GM21360 (cell line): ENCODE results near the gene PCDHGA10.
A peak's percentile ranks its signal among the peaks of the same experiment; 100 is the strongest.
"Not testable (repeated sequence)": the region's sequence is repeated elsewhere in the genome, so short reads cannot be mapped to it uniquely, and the experiment has no call there.

Experiments
- ATAC-seq: cut with Tn5 transposase; IDR thresholded peaks from one replicate; pipeline ENCODE4 v1.9.1; 2021; ENCODE audit warnings: mild to moderate bottlenecking, moderate library complexity; ENCODE audit not compliant: unreplicated experiment

The PCDHGA10 gene

GRCh38 chr5:141412854-141413539 is at the start of gene PCDHGA10:
Gene PCDHGA10 (plus strand): TSS chr5:141412987. CDS start chr5:141413176, 189 bp downstream.
- ATAC-seq, result no peak

DNA sequence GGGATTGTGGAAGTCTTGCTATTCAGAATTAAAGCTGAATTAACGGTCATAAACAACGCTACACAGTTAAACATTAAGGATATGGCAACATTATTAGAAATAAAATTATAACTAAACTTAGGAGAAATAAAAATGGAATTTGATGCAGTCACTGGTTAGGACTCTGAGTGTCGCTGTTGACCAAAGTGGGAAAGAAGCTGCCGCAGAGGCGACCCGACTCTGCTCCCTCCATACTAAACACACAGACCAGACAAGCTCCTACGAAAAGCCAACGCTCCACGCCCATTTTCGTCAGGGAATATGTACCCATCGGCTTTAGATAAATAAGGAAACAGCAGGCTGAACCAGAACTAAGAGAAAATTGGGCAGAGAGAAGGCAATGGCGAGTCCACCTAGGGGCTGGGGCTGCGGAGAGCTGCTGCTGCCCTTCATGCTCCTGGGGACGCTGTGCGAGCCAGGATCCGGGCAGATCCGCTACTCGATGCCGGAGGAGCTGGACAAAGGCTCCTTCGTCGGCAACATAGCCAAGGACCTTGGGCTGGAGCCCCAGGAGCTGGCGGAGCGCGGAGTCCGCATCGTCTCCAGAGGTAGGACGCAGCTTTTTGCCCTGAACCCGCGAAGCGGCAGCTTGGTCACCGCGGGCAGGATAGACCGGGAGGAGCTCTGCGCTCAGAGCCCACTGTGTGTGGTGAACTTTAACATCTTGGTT is 48.7 kb upstream of the PCDHGA10 start, which contains the start of gene PCDHGA5:
PCDHGA5 (plus strand) TSS at position 211 of the 709 bp plus-strand sequence; CDS start at position 380, 169 bp downstream.
- ATAC-seq, result no peak

GRCh38 chr5:141366016-141366896 is 46.5 kb upstream of the PCDHGA10 start:
- no peak for ATAC-seq

DNA sequence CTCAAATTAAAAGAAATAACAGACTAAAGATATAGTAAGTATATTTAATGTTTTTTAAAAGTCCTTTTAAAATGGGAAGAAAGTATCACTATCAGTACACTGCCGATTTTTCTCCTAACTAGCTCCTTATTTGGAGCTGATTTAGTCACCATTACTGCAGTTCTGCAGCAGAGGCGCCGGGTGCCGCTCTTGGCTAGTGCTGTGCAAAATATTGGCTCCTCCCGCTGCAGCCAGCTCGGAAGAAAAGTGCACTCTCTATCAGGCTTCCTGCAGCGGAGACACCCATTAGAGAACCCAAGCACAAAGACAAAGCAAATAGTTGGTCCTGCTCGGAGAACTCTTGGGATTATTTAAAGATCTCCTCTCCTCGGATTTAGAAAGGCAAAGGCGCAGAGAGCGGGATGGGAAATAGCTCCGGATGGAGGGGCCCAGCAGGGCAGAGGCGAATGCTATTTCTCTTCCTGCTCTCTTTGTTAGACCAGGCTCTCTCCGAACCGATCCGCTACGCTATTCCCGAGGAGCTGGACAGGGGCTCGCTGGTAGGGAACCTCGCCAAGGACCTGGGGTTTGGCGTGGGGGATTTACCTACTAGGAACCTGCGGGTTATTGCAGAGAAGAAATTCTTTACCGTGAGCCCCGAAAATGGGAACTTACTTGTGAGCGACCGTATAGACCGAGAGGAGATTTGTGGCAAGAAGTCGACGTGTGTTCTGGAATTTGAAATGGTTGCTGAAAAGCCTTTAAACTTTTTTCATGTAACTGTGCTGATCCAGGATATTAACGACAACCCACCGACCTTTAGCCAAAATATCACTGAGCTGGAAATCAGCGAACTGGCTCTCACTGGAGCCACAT is 42.6 kb upstream of the PCDHGA10 start, which contains the start of gene PCDHGB3:
PCDHGB3 (plus strand) TSS at position 249 of the 855 bp plus-strand sequence; CDS start at position 402, 153 bp downstream.
- peak; percentile 99 for ATAC-seq

GRCh38 chr5:141371572-141372475 is 41.0 kb upstream of the PCDHGA10 start:
- ATAC-seq, result no peak

GRCh38 chr5:141373673-141374317 is 39.0 kb upstream of the PCDHGA10 start, which contains the start of gene PCDHGA6:
Gene PCDHGA6 (plus strand): TSS chr5:141373891. CDS start chr5:141374084, 193 bp downstream.
- no peak for ATAC-seq

- ATAC-seq, result no peak
These were observed 38.2 kb upstream of the PCDHGA10 start for GRCh38 chr5:141374627-141375026.

GRCh38 chr5:141375444-141376155 is 37.2 kb upstream of the PCDHGA10 start:
- not testable (repeated sequence) for ATAC-seq

GRCh38 chr5:141382469-141383294 is 30.1 kb upstream of the PCDHGA10 start, which contains the start of gene PCDHGA7:
Gene PCDHGA7 (plus strand): TSS chr5:141382742. CDS start chr5:141382900, 158 bp downstream.
- ATAC-seq, result peak; percentile 73

DNA sequence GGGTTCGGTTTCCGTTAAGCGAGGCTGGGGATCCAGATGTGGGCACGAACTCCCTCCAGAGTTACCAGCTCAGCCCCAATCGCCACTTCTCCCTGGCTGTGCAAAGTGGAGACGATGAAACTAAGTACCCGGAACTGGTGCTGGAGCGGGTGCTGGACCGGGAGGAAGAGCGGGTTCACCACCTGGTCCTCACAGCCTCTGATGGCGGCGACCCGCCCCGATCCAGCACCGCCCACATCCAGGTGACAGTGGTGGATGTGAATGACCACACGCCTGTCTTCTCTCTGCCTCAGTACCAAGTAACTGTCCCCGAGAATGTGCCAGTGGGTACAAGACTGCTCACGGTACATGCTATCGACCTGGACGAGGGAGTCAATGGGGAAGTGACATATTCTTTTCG is 29.4 kb upstream of the PCDHGA10 start:
- ATAC-seq, result no peak

- no peak for ATAC-seq
These were observed 28.1 kb upstream of the PCDHGA10 start for GRCh38 chr5:141384471-141385267.

- ATAC-seq, result peak; percentile 84
These were observed 25.1 kb upstream of the PCDHGA10 start, which contains the start of gene PCDHGB4 for GRCh38 chr5:141387557-141388311. Gene PCDHGB4 (plus strand): TSS chr5:141387698. CDS start chr5:141387885, 187 bp downstream.

- ATAC-seq, result no peak
These were observed 24.1 kb upstream of the PCDHGA10 start for GRCh38 chr5:141388661-141389060.

DNA sequence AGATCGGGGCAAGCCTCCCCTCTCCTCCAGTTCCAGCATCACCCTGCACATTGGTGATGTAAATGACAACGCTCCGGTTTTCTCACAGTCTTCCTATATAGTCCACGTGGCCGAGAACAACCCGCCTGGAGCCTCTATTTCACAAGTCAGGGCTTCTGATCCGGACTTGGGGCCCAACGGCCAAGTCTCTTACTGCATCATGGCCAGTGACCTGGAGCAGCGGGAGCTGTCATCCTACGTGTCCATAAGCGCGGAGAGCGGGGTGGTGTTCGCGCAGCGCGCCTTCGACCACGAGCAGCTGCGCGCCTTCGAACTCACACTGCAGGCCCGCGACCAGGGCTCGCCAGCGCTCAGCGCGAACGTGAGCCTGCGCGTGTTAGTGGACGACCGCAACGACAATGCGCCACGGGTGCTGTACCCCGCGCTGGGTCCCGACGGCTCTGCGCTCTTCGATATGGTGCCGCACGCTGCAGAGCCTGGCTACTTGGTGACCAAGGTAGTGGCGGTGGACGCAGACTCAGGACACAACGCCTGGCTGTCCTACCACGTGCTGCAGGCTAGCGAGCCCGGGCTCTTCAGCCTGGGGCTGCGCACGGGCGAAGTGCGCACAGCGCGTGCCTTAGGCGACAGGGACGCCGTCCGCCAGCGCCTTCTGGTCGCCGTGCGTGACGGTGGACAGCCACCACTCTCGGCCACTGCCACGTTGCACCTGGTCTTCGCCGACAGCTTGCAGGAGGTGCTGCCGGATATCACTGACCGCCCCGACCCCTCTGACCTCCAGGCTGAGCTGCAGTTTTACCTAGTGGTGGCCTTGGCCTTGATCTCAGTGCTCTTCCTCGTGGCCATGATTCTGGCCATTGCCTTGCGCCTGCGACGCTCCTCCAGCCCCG is 23.4 kb upstream of the PCDHGA10 start:
- no peak for ATAC-seq
